Stimulated activated CD4-positive, alpha-beta T cell treated with anti-CD3 and anti-CD28 coated beads, TNF-alpha, amount 100 ng/mL, for 4 hours (primary cell): ENCODE measurements around the gene BRICD5.

Experiments used
- DNase-seq, 3 experiments: peaks; one replicate each; pipeline ENCODE4 v3.0.0-alpha.2; 2020; ENCODE audit warnings: low read depth in 3 of 3

BRICD5 gene

GRCh38 chr16:2180962-2181923, 29.4 kb downstream of the BRICD5 start:
- no peak for DNase-seq

GRCh38 chr16:2180461-2180860, 30.2 kb downstream of the BRICD5 start:
- DNase-seq: no peak

- no peak for DNase-seq
Measured at GRCh38 chr16:2179576-2179975, 31.1 kb downstream of the BRICD5 start.

GRCh38 chr16:2179107-2179501, 31.6 kb downstream of the BRICD5 start:
- no peak for DNase-seq

GRCh38 chr16:2178321-2179106, 32.1 kb downstream of the BRICD5 start:
- DNase-seq: peak in 1 of 3 experiments; percentile 15

- no peak for DNase-seq
Measured at GRCh38 chr16:2177561-2177960, 33.1 kb downstream of the BRICD5 start.

GRCh38 chr16:2177101-2177500, 33.6 kb downstream of the BRICD5 start:
- DNase-seq: no peak

- no peak for DNase-seq
Measured at GRCh38 chr16:2176047-2176446, 34.6 kb downstream of the BRICD5 start.

GRCh38 chr16:2175454-2175853, 35.2 kb downstream of the BRICD5 start:
- DNase-seq: no peak

GRCh38 chr16:2174396-2175131, 36.1 kb downstream of the BRICD5 start:
- no peak for DNase-seq

- DNase-seq: no peak
Measured at GRCh38 chr16:2173916-2174315, 36.7 kb downstream of the BRICD5 start.

- no peak for DNase-seq
Measured at GRCh38 chr16:2173366-2173765, 37.3 kb downstream of the BRICD5 start.

- DNase-seq: no peak
Measured at GRCh38 chr16:2172688-2173335, 37.9 kb downstream of the BRICD5 start.

- DNase-seq: no peak
Measured at GRCh38 chr16:2171601-2172178, 39.0 kb downstream of the BRICD5 start.

GRCh38 chr16:2170587-2171435, 39.9 kb downstream of the BRICD5 start:
- no peak for DNase-seq

- no peak for DNase-seq
Measured at GRCh38 chr16:2170080-2170479, 40.6 kb downstream of the BRICD5 start.

GRCh38 chr16:2167068-2167638, 43.5 kb downstream of the BRICD5 start:
- DNase-seq: no peak

- no peak for DNase-seq
Measured at GRCh38 chr16:2166263-2167067, 44.2 kb downstream of the BRICD5 start.

GRCh38 chr16:2165861-2166260, 44.8 kb downstream of the BRICD5 start:
- no peak for DNase-seq
